Measurements from ENCODE around the gene PTPRN2.

- TF ChIP-seq CTCF (conservative IDR thresholded peaks at IDR 0.05) (no peak), EZH2 (IDR thresholded peaks at IDR 0.05; ENCODE audit: low read depth) (no peak)
Observed at GRCh38 chr7:157816086-157816485, 771.5 kb downstream of the PTPRN2 start.

Measured in PC-9 (cell line).